Hepatocyte (in vitro differentiated cells): Measurements from ENCODE around the gene PPP1R3C. TPM values are rescaled to one million over a fixed set of nuclear protein-coding genes. Genes with fewer than 3 reads are reported as not detected.

Experiments used
- DNase-seq: peaks from one replicate; pipeline ENCODE4 v3.0.0-alpha.2; 2016; ENCODE audit warnings: low spot score
- H2AFZ ChIP-seq: fragments of 200-600 bp; sonication (generic); 2 replicates; pipeline ENCODE4 v1.6.0; 2016; ENCODE audit warnings: antibody characterized with exemption, mild to moderate bottlenecking
- H3K27ac ChIP-seq: fragments of 200-600 bp; sonication (generic); 2 replicates; pipeline ENCODE4 v1.5.1; 2016; ENCODE audit warnings: mild to moderate bottlenecking
- H3K27me3 ChIP-seq: fragments of 200-600 bp; sonication (generic); 2 replicates; pipeline ENCODE4 v1.6.1; 2016
- H3K36me3 ChIP-seq: fragments of 200-600 bp; sonication (generic); replicated peaks from 2 replicates; pipeline ENCODE4 v1.5.1; 2016; ENCODE audit warnings: low read depth; ENCODE audit not compliant: insufficient read depth
- H3K4me1 ChIP-seq: fragments of 200-600 bp; sonication (generic); 2 replicates; pipeline ENCODE4 v1.5.1; 2016; ENCODE audit warnings: mild to moderate bottlenecking, moderate library complexity; ENCODE audit not compliant: insufficient read depth
- H3K4me2 ChIP-seq: fragments of 200-600 bp; sonication (generic); 2 replicates; pipeline ENCODE4 v1.6.0; 2016
- H3K4me3 ChIP-seq: fragments of 200-600 bp; sonication (generic); 2 replicates; pipeline ENCODE4 v1.5.1; 2016; ENCODE audit warnings: mild to moderate bottlenecking
- H3K79me2 ChIP-seq: fragments of 200-600 bp; sonication (generic); 2 replicates; pipeline ENCODE4 v1.6.0; 2017; ENCODE audit warnings: mild to moderate bottlenecking
- H3K9me2 ChIP-seq: fragments of 200-600 bp; sonication (generic); replicated peaks from 2 replicates; pipeline ENCODE4 v1.6.0; 2017; ENCODE audit warnings: mild to moderate bottlenecking; ENCODE audit not compliant: insufficient read depth
- H3K9me3 ChIP-seq: fragments of 200-600 bp; sonication (generic); 2 replicates; pipeline ENCODE4 v1.5.1; 2016; ENCODE audit warnings: low read depth, mild to moderate bottlenecking
- H4K20me1 ChIP-seq: fragments of 200-600 bp; sonication (generic); 2 replicates; pipeline ENCODE4 v1.6.0; 2016; ENCODE audit warnings: mild to moderate bottlenecking; ENCODE audit not compliant: insufficient read depth, poor library complexity, severe bottlenecking
- CTCF ChIP-seq: fragments of 200-600 bp; sonication (generic); IDR thresholded peaks from 2 replicates; pipeline ENCODE4 v1.5.1; 2016; ENCODE audit warnings: antibody characterized with exemption, mild to moderate bottlenecking; ENCODE audit not compliant: poor library complexity
- EZH2 ChIP-seq: fragments of 200-600 bp; sonication (generic); IDR thresholded peaks from 2 replicates; pipeline ENCODE4 v1.6.1; 2016; ENCODE audit warnings: antibody characterized with exemption, mild to moderate bottlenecking, borderline replicate concordance
- EZH2phosphoT487 ChIP-seq: fragments of 200-600 bp; sonication (generic); IDR thresholded peaks from one replicate; pipeline ENCODE4 v1.6.1; 2018; ENCODE audit warnings: antibody characterized with exemption, mild to moderate bottlenecking, low read depth, moderate library complexity; ENCODE audit not compliant: unreplicated experiment, severe bottlenecking
- WGBS: methylation state at CpG from one replicate; pipeline ENCODE4 v1.1.6; 2016; ENCODE audit warnings: low lambda C conversion rate; ENCODE audit errors: missing lambda C conversion rate; 5-methylcytosine and 5-hydroxymethylcytosine counted together
- polyA plus RNA-seq: library from polyadenylated mRNA; unstranded; fragments of >200 nt; fragmentation: Nextera tagmentation; extraction: Ambion mirVana; gene quantifications from 2 replicates; pipeline ENCODE4 v1.2.1, GENCODE V29; 2016
- total RNA-seq: library from RNA; depleted of rRNA; stranded (reverse); fragments of >200 nt; gene quantifications from 2 replicates; pipeline ENCODE4 v1.2.3, GENCODE V29; 2014

Gene PPP1R3C
- total and polyA plus RNA-seq, 2 experiments from 2014 or later = 20.2 to 45.0 TPM

GRCh38 chr10:91653219-91653870 is 20.5 kb upstream of the PPP1R3C start:
- Histone ChIP-seq H3K4me1 (peaks cover 11% of the 10 kb centered on the region), H3K27ac (no peak overlapping the region), H3K27me3 (no peaks in the 10 kb centered on the region), H4K20me1 (no peaks in the 10 kb centered on the region), H3K4me2 (no peak overlapping the region), H3K9me2 (no peaks in the 10 kb centered on the region), H3K79me2 (no peaks in the 10 kb centered on the region), H3K36me3 (no peaks in the 10 kb centered on the region), H3K4me3 (no peak overlapping the region), H3K9me3 (no peaks in the 10 kb centered on the region), H2AFZ (no peak overlapping the region)
- WGBS = 90% methylated on average over 6 of the region's 6 CpGs
- no peak for DNase-seq
- TF ChIP-seq EZH2phosphoT487 = no peak
- TF ChIP-seq EZH2 = no peak
- no peak for TF ChIP-seq CTCF

GRCh38 chr10:91652364-91652763 is 19.5 kb upstream of the PPP1R3C start:
- Histone ChIP-seq H3K27ac (peak overlapping the region; percentile 40), H3K36me3 (no peaks in the 10 kb centered on the region), H3K27me3 (no peaks in the 10 kb centered on the region), H3K9me3 (no peaks in the 10 kb centered on the region), H3K4me3 (no peak overlapping the region), H3K79me2 (no peaks in the 10 kb centered on the region), H3K4me1 (peaks cover 11% of the 10 kb centered on the region), H3K4me2 (no peak overlapping the region), H4K20me1 (no peaks in the 10 kb centered on the region), H3K9me2 (no peaks in the 10 kb centered on the region), H2AFZ (no peak overlapping the region)
- TF ChIP-seq EZH2phosphoT487 (no peak), EZH2 (no peak), CTCF (no peak)
- peak; percentile 61 for DNase-seq
- 37% methylated on average over 6 of the region's 6 CpGs for WGBS

GRCh38 chr10:91643700-91644099 is 10.8 kb upstream of the PPP1R3C start:
- no peaks in the 10 kb centered on the region for H3K79me2 ChIP-seq
- no peaks in the 10 kb centered on the region for H3K9me3 ChIP-seq
- no peaks in the 10 kb centered on the region for H3K27me3 ChIP-seq
- H3K4me2 ChIP-seq = no peak overlapping the region
- H2AFZ ChIP-seq = no peak overlapping the region
- no peaks in the 10 kb centered on the region for H3K4me1 ChIP-seq
- H3K36me3 ChIP-seq = no peaks in the 10 kb centered on the region
- no peak for DNase-seq
- no peak overlapping the region for H3K4me3 ChIP-seq
- H4K20me1 ChIP-seq = no peaks in the 10 kb centered on the region
- TF ChIP-seq EZH2phosphoT487 = no peak
- peak; percentile 32 for TF ChIP-seq CTCF
- WGBS = 60% methylated on average over 5 of the region's 5 CpGs
- H3K27ac ChIP-seq = no peak overlapping the region
- H3K9me2 ChIP-seq = no peaks in the 10 kb centered on the region
